AG09309 (cell line): ENCODE data around the gene THSD8.

Experiments
- DNase-seq: peaks from one replicate; pipeline ENCODE4 v3.0.0-alpha.2; 2010; ENCODE audit warnings: low read depth
- H3K4me3 ChIP-seq: 2 replicates; pipeline ENCODE4 v1.5.1; 2011; ENCODE audit warnings: mild to moderate bottlenecking, low read depth, low read length, moderate library complexity; ENCODE audit not compliant: control insufficient read depth
- CTCF ChIP-seq: IDR thresholded peaks from 2 replicates; pipeline ENCODE4 v1.5.1; 2011; ENCODE audit warnings: mild to moderate bottlenecking, low read depth, low read length, inconsistent platforms; ENCODE audit not compliant: insufficient read depth, control insufficient read depth; ENCODE audit errors: missing control alignments

THSD8 gene

GRCh38 chr19:12773571-12773970 is 28.3 kb upstream of the THSD8 start:
- DNase-seq: no peak
- no peak overlapping the region for H3K4me3 ChIP-seq
- peak; percentile 52 for TF ChIP-seq CTCF

DNA sequence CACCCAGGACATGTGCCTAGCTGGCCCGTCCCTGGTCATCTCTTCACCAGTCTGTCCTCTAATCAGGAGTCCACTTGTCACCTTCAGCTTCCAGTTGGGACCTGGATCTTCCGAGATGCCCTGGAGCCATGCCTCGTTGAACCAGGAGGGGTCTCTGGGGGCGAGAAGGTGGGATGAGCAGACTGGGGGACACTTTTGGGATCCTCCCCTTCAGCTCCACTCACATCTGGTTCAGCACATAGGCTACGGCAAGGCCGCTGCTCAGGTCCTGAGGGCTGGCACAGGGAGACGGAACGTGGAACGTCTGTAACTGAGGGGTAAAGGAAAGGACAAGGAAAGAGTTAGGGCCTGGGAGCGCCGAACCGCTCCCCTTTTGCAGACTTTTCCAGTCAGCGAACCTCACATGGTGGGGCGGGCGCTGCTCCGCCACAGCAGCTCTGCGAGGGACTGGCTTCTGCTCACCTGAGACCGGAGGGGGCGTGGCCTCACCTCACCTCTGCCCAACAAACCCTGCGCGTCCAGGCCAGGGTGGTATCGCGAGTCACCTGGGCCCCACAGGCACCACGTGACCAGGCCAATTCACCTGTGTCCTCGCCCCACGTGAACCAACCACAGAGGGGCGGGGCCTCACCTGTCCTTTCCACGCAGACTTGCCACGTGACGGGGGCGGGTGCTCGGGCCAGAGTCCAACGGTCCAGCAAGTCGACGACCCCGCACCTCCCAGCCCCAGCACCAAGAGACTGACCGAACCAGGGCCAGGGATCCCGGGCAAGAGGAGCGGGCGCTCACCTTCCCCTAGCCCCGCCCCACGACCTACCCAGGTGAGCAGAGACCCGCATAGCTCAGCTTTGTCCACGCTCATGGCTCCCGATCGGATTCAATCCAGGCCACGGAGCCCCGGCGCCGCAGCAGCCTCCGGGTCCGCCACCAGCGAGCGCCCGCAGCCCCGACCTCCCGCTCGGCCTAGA is 27.0 kb upstream of the THSD8 start, which contains the start of gene HOOK2:
HOOK2 (minus strand) TSS at position 965 of the 968 bp plus-strand sequence; CDS start at position 862, 103 bp downstream.
- no peak for TF ChIP-seq CTCF
- peak within 1 kb of the TSS; percentile 85 for H3K4me3 ChIP-seq
- DNase-seq: no peak

DNA sequence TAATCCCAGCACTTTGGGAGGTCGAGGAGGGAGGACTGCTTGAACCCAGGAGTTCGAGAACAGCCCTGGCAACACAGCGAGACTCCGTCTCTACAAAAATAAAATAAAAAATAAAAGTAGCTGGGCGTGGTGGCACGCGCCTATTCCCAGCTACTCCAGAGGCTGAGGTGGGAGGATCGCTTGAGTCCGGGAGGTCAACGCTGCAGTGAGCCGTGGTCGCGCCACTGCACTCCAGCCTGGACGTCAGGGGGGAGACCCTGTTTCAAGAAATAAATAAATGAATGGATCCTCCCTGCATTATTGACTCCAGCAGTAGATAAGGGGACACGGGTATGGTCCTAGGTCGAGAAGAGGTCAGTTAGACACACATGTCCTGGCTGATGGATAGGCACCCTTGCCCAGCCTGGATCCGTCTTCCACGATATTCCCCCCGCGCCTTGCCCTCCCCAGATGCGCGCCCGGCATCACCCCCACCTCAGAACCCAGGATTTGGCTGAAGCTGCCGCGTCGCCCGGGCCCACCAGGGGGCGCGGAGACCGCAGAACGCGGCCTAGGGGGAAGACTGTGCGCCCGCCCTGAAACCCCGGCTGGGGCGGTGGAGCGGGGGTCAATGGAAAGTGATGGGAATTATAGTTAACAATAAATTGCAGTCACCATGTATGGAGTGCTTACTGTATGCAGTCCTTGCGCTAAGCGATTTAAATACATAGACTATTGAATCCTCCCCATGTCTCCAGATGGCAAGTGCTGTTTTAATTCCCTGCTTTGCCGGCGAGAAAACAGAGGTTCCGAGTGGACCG is 24.5 kb upstream of the THSD8 start:
- TF ChIP-seq CTCF: peak; percentile 97
- peak overlapping the region; percentile 72 for H3K4me3 ChIP-seq
- DNase-seq: no peak

DNA sequence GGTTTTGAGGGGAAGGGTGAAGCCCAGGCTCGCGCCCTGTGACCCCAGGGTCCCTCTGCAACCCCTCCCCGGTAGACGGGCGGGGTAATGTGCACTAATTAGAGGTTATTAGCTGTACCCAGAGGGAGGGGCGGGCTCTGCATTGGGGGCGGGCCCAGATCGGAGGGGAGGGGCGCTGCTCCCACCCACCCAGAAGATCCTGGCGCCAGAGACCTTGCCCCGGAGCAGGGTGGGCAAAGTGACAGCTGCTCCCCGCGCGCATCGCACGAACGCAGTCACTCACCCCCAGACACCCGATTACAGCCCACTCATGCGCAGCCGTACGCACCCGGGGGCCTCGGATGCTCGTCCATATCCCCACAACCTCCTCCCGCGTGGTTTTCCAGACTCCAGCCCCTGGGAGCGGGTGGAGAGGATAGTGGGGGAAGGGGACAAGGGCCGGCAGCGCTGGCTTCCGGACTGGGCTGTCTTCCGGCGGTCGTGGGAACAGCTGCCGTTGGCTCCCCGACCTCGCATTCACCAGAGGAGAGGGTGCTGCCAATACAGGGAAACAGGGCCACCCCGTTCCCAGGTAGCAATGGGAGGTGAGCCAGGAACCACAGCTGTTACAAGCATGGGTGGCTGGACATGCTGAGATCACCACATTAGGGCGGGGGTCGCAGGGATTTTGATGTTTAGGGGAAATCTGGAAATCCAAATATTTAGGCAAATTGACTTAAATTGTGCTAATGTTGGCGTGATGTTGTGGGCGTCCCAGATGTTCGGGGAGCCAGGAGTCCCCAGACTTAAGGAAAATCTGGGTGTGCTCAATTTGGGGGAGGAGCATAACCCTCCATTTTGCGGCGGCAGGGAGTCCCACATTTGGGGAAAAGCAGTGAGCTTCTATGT is 23.6 kb upstream of the THSD8 start:
- peak overlapping the region; percentile 72 for H3K4me3 ChIP-seq
- no peak for DNase-seq
- no peak for TF ChIP-seq CTCF

DNA sequence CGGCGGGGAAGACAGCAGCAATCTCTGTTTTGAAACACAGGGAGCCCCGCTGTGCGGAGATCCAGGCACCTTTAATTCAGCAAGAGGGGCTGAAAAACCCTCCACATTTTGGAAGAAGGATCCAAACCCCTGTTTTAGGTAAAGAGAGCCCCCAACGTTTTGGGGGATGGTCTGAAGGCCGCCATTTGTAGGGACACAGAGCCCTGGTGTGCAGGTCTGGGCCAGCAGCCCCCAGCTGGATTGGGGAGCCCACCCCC is 23.0 kb upstream of the THSD8 start:
- TF ChIP-seq CTCF: no peak

DNA sequence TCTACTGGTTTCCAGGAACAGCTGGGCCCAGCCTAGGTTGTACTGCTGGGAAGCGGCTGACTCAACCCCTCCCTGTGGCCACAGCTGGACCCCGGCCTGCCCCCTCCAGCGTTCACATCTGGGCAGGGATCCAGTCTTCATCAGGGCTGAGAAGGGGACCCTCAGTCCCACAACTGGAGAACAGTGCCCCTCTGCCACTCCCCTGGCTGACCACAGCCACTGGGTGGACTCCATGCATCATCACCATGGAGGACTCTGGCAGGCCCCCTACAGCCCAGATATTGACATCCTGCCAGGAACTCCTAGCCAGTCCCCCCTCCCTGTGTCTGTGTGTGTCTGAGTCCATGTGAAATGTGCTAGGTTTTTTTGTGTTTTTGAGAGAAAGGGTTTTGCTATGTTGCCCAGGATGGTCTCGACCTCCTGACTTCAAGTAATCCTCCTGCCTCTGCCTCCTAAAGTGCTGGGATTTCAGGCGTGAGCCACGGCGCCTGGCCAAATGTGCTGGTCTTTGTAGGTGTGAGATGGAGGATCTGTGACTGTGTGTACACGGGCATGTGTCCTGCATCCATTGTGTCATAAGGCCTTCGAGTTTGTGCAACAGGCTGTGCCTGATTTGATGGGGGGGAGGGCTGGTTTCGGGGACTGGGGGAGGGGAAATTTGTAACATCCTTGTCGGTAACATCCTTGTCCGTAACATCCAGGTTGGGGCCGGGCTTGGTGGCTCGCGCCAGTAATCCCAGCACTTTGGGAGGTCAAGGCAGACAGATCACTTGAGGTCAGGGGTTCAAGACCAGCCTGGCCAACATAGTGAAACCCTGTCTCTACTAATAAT is 22.5 kb upstream of the THSD8 start:
- TF ChIP-seq CTCF: no peak
- peak overlapping the region; percentile 72 for H3K4me3 ChIP-seq
- no peak for DNase-seq

More for the DNA sequence above, 23.0 kb upstream of the THSD8 start:
- no peak for DNase-seq
- peak overlapping the region; percentile 72 for H3K4me3 ChIP-seq
